Measurements from ENCODE around the gene ABCC8. TPM values are rescaled to one million over a fixed set of nuclear protein-coding genes. Genes with fewer than 3 reads are reported as not detected.

ABCC8 gene
- total and polyA plus RNA-seq, 2 experiments from 2014 or later: 2.2 TPM; not detected in 1

GRCh38 chr11:17507773-17508172 is 31.1 kb upstream of the ABCC8 start:
- Histone ChIP-seq H3K79me2 (no peaks in the 10 kb centered on the region), H3K4me2 (no peak overlapping the region), H2AFZ (no peak overlapping the region), H4K20me1 (ENCODE audit: insufficient read depth, poor library complexity, severe bottlenecking) (no peaks in the 10 kb centered on the region), H3K27ac (no peak overlapping the region), H3K9me3 (ENCODE audit: low read depth) (no peaks in the 10 kb centered on the region), H3K27me3 (no peaks in the 10 kb centered on the region), H3K9me2 (replicated peaks; ENCODE audit: insufficient read depth) (no peaks in the 10 kb centered on the region), H3K4me3 (no peak overlapping the region), H3K36me3 (replicated peaks; ENCODE audit: insufficient read depth, low read depth) (no peaks in the 10 kb centered on the region), H3K4me1 (ENCODE audit: insufficient read depth) (no peaks in the 10 kb centered on the region)
- WGBS (ENCODE audit: low lambda C conversion rate, missing lambda C conversion rate): 83% methylated on average over 2 of the region's 2 CpGs
- TF ChIP-seq EZH2 (IDR thresholded peaks at IDR 0.05; ENCODE audit: borderline replicate concordance) (no peak), CTCF (IDR thresholded peaks at IDR 0.05; ENCODE audit: poor library complexity) (no peak), EZH2phosphoT487 (IDR thresholded peaks at IDR 0.05; ENCODE audit: low read depth, severe bottlenecking, unreplicated experiment) (no peak)
- no peak for DNase-seq (ENCODE audit: low spot score)

GRCh38 chr11:17506942-17507341 is 30.3 kb upstream of the ABCC8 start:
- Histone ChIP-seq H3K27ac (no peak overlapping the region), H3K36me3 (replicated peaks; ENCODE audit: insufficient read depth, low read depth) (no peaks in the 10 kb centered on the region), H3K4me1 (ENCODE audit: insufficient read depth) (no peaks in the 10 kb centered on the region), H3K4me2 (no peak overlapping the region), H3K4me3 (no peak overlapping the region), H3K27me3 (no peaks in the 10 kb centered on the region), H3K9me3 (ENCODE audit: low read depth) (no peaks in the 10 kb centered on the region), H4K20me1 (ENCODE audit: insufficient read depth, poor library complexity, severe bottlenecking) (no peaks in the 10 kb centered on the region), H3K9me2 (replicated peaks; ENCODE audit: insufficient read depth) (no peaks in the 10 kb centered on the region), H2AFZ (no peak overlapping the region), H3K79me2 (no peaks in the 10 kb centered on the region)
- 70% methylated on average over 3 of the region's 3 CpGs for WGBS (ENCODE audit: low lambda C conversion rate, missing lambda C conversion rate)
- DNase-seq (ENCODE audit: low spot score): no peak
- TF ChIP-seq CTCF (IDR thresholded peaks at IDR 0.05; ENCODE audit: poor library complexity) (no peak), EZH2phosphoT487 (IDR thresholded peaks at IDR 0.05; ENCODE audit: low read depth, severe bottlenecking, unreplicated experiment) (no peak), EZH2 (IDR thresholded peaks at IDR 0.05; ENCODE audit: borderline replicate concordance) (no peak)

- H3K79me2 ChIP-seq: no peaks in the 10 kb centered on the region
- 88% methylated on average over 6 of the region's 6 CpGs for WGBS (ENCODE audit: low lambda C conversion rate, missing lambda C conversion rate)
- H3K4me3 ChIP-seq: no peak overlapping the region
- no peak overlapping the region for H2AFZ ChIP-seq
- H3K4me2 ChIP-seq: no peak overlapping the region
- H3K27me3 ChIP-seq: no peaks in the 10 kb centered on the region
- no peaks in the 10 kb centered on the region for H3K9me3 ChIP-seq (ENCODE audit: low read depth)
- DNase-seq (ENCODE audit: low spot score): no peak
- H3K9me2 ChIP-seq (replicated peaks; ENCODE audit: insufficient read depth): no peaks in the 10 kb centered on the region
- H3K4me1 ChIP-seq (ENCODE audit: insufficient read depth): no peaks in the 10 kb centered on the region
- H3K27ac ChIP-seq: no peak overlapping the region
- H3K36me3 ChIP-seq (replicated peaks; ENCODE audit: insufficient read depth, low read depth): no peaks in the 10 kb centered on the region
- no peaks in the 10 kb centered on the region for H4K20me1 ChIP-seq (ENCODE audit: insufficient read depth, poor library complexity, severe bottlenecking)
- TF ChIP-seq EZH2phosphoT487 (IDR thresholded peaks at IDR 0.05; ENCODE audit: low read depth, severe bottlenecking, unreplicated experiment) (no peak), CTCF (IDR thresholded peaks at IDR 0.05; ENCODE audit: poor library complexity) (no peak), EZH2 (IDR thresholded peaks at IDR 0.05; ENCODE audit: borderline replicate concordance) (no peak)
These were observed 29.7 kb upstream of the ABCC8 start for GRCh38 chr11:17506314-17506713.

GRCh38 chr11:17505146-17505545 is 28.5 kb upstream of the ABCC8 start:
- Histone ChIP-seq H3K36me3 (replicated peaks; ENCODE audit: insufficient read depth, low read depth) (no peaks in the 10 kb centered on the region), H3K9me3 (ENCODE audit: low read depth) (no peaks in the 10 kb centered on the region), H2AFZ (no peak overlapping the region), H3K4me2 (no peak overlapping the region), H3K4me1 (ENCODE audit: insufficient read depth) (no peaks in the 10 kb centered on the region), H3K9me2 (replicated peaks; ENCODE audit: insufficient read depth) (no peaks in the 10 kb centered on the region), H3K27me3 (no peaks in the 10 kb centered on the region), H3K27ac (no peak overlapping the region), H4K20me1 (ENCODE audit: insufficient read depth, poor library complexity, severe bottlenecking) (no peaks in the 10 kb centered on the region), H3K79me2 (no peaks in the 10 kb centered on the region), H3K4me3 (no peak overlapping the region)
- TF ChIP-seq EZH2 (IDR thresholded peaks at IDR 0.05; ENCODE audit: borderline replicate concordance) (no peak), EZH2phosphoT487 (IDR thresholded peaks at IDR 0.05; ENCODE audit: low read depth, severe bottlenecking, unreplicated experiment) (no peak), CTCF (IDR thresholded peaks at IDR 0.05; ENCODE audit: poor library complexity) (no peak)
- no peak for DNase-seq (ENCODE audit: low spot score)
- WGBS (ENCODE audit: low lambda C conversion rate, missing lambda C conversion rate): 84% methylated on average over 4 of the region's 4 CpGs

Data from hepatocyte (in vitro differentiated cells).